Posterior vena cava (tissue), 2 donors: ENCODE results near the gene MINAR1. TPM values are rescaled to one million over a fixed set of nuclear protein-coding genes. Genes with fewer than 3 reads are reported as not detected.

Source experiments
- DNase-seq: peaks from one replicate; pipeline ENCODE4 v3.0.0-alpha.2; 2020; ENCODE audit warnings: low spot score
- intact Hi-C, 2 donors: fragments of 100-400 bp; cut with DNase I; formaldehyde crosslinking; loops; one replicate each; pipeline versions ENCODE4 v1.14.1 to v1.14.2; 2022 to 2023
- total RNA-seq, 2 donors: library from RNA; stranded (reverse); fragmentation: NEBNext Ultra II Directional; extraction: Animal tissue kit (Norgen Biotek cat#: 25700); gene quantifications; one replicate each; pipeline ENCODE4 v1.2.1, GENCODE V29; 2021
- donor health status: DM: yes; HTN: yes; CAD: no.
- donor health status: DM: yes; HTN: yes; CAD: no.

The MINAR1 gene
- total RNA-seq, 2 donors from 2014 or later, result 0.69 to 0.76 TPM

GRCh38 chr15:79455361-79455760, 23.2 kb downstream of the MINAR1 start:
- intact Hi-C loops, result no loop called here

GRCh38 chr15:79455943-79456342, 23.8 kb downstream of the MINAR1 start:
- intact Hi-C loops, result no loop called here
- DNase-seq, result no peak

More at GRCh38 chr15:79455361-79455760, 23.2 kb downstream of the MINAR1 start:
- no peak for DNase-seq

GRCh38 chr15:79458491-79458890, 26.4 kb downstream of the MINAR1 start:
- DNase-seq, result no peak
- intact Hi-C loops, result no loop called here

GRCh38 chr15:79459666-79460065, 27.5 kb downstream of the MINAR1 start:
- intact Hi-C loops, result no loop called here
- no peak for DNase-seq

GRCh38 chr15:79463043-79463780, 31.1 kb downstream of the MINAR1 start:
- DNase-seq, result no peak
- intact Hi-C loops, result no loop called here

GRCh38 chr15:79463781-79464270, 31.7 kb downstream of the MINAR1 start:
- no peak for DNase-seq
- intact Hi-C loops, result no loop called here

- no peak for DNase-seq
- intact Hi-C loops, result no loop called here
Measured at GRCh38 chr15:79466488-79466887, 34.4 kb downstream of the MINAR1 start.

- intact Hi-C loops, result no loop called here
- no peak for DNase-seq
Measured at GRCh38 chr15:79467865-79468586, 35.9 kb downstream of the MINAR1 start.

- no peak for DNase-seq
- intact Hi-C loops, result no loop called here
Measured at GRCh38 chr15:79472446-79472845, 40.3 kb downstream of the MINAR1 start.

GRCh38 chr15:79474252-79474651, 42.1 kb downstream of the MINAR1 start:
- no peak for DNase-seq
- intact Hi-C loops, result no loop called here

- DNase-seq, result no peak
- intact Hi-C loops, result no loop called here
Measured at GRCh38 chr15:79475306-79475705, 43.2 kb downstream of the MINAR1 start.

- DNase-seq, result no peak
- intact Hi-C loops, result no loop called here
Measured at GRCh38 chr15:79478108-79478507, 46.0 kb downstream of the MINAR1 start.

- DNase-seq, result no peak
- intact Hi-C loops, result loop anchor here in 1 of 2 donors (10.0 kb wide), 1 partner anchor 1865 kb away; no protein-coding TSS in a partner anchor
Measured at GRCh38 chr15:79479616-79480015, 47.5 kb downstream of the MINAR1 start.

GRCh38 chr15:79481793-79482192, 49.7 kb downstream of the MINAR1 start:
- DNase-seq, result no peak
- intact Hi-C loops, result loop anchor here in 1 of 2 donors (10.0 kb wide), 1 partner anchor 1867 kb away; no protein-coding TSS in a partner anchor

Other genes starting within 250 kb of the MINAR1 start
- gene ANKRD34C, start 149.6 kb upstream of the MINAR1 start, total RNA-seq, result under 1 TPM; 0.14 to 0.19 TPM
- 10 to 100 TPM; 41.1 to 42.9 TPM for gene TMED3, start 121.2 kb upstream of the MINAR1 start, total RNA-seq